ENCODE measurements around the gene RPGR. TPM values are rescaled to one million over a fixed set of nuclear protein-coding genes. Genes with fewer than 3 reads are reported as not detected.

The RPGR gene
- total and polyA plus RNA-seq, 9 of the 15 experiments (the other 6 are each of a cell fraction or from before 2014, with no cell fraction given) = 2.1 to 7.9 (median 5.7) TPM

DNA sequence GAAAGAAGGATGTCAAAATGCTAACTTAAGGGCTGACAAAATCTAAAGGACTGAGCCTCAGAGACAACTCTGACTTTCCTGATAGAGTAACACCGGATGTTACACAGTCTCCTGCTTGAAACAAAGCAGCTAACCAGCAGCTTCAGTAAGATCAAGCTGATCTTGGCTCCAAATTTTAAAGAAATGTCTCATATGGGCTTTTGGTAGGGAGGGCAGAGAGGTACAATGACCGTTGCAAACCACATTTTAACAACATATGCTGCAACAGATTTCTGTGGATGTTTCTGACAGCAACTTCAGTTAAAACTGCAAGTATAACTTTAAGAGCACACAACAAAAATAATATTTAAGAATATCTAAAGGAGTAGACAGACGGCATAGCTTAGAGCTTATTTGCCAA is 9.1 kb downstream of the RPGR start (continued):
- TF ChIP-seq, protein P1, sequence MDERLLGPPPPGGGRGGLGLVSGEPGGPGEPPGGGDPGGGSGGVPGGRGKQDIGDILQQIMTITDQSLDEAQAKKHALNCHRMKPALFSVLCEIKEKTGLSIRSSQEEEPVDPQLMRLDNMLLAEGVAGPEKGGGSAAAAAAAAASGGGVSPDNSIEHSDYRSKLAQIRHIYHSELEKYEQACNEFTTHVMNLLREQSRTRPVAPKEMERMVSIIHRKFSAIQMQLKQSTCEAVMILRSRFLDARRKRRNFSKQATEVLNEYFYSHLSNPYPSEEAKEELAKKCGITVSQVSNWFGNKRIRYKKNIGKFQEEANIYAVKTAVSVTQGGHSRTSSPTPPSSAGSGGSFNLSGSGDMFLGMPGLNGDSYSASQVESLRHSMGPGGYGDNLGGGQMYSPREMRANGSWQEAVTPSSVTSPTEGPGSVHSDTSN (CRISPR knock-in tag; IDR thresholded peaks at IDR 0.05; ENCODE audit: low read depth) = no peak
- TF ChIP-seq, protein P1 (tag; conservative IDR thresholded peaks at IDR 0.05; ENCODE audit: low read depth) = no peak
- no peak for TF ChIP-seq KHSRP (IDR thresholded peaks at IDR 0.05)
- TF ChIP-seq ZNF764 (CRISPR knock-in tag; IDR thresholded peaks at IDR 0.05; ENCODE audit: low read depth) = no peak

DNA sequence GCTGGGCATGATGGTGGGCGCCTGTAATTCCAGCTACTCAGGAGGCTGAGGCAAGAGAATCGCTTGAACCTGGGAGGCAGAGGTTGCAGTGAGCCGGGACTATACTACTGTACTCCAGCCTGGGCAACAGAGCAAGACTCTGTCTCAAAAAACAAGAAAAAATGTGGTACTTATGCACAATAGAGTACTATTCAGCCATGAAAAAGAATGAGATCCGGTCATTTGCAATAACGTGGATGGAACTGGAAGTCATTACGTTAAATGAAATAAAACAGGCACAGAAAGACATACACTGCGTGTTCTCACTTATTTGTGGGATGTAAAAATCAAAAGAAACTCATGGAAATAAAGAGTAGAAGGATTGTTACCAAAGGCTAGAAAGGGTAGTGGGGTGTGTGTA is 12.1 kb downstream of the RPGR start:
- no peak overlapping the region for H3K9ac ChIP-seq (ENCODE audit: insufficient read depth in 1 of 2, low read depth in 2 of 2, low read length in 2 of 2)
- FAIRE-seq = no peak
- no peaks in the 10 kb centered on the region for H3K4me1 ChIP-seq (replicated peaks in 1 of 2; ENCODE audit: control insufficient read depth in 2 of 2, insufficient read depth in 2 of 2, low read length in 2 of 2)
- H3K4me3 ChIP-seq = no peak overlapping the region
- H3K27me3 ChIP-seq (ENCODE audit: control insufficient read depth in 2 of 2, insufficient read depth in 2 of 2, low read length in 2 of 2) = no peaks in the 10 kb centered on the region
- in situ Hi-C loops (cut with MboI) = no loop called here
- ChIA-PET POLR2A (no interaction called here), CTCF (ENCODE audit: low intra/inter-chr PET ratio) (no interaction called here)
- no TSS peak for BruUV-seq (replicated peaks)
- no peak overlapping the region for H3K27ac ChIP-seq (ENCODE audit: extremely low read depth, low read depth, low read length)
- 57% methylated on average over 7 of the region's 7 CpGs for WGBS (ENCODE audit: insufficient coverage, low coverage, missing lambda C conversion rate)
- no peaks in the 10 kb centered on the region for H3K79me2 ChIP-seq (ENCODE audit: control insufficient read depth, insufficient read depth, low read length)
- intact Hi-C loops (cut with micrococcal nuclease) = no loop called here
- H3K9me1 ChIP-seq (ENCODE audit: control insufficient read depth, insufficient read depth, low read length) = no peaks in the 10 kb centered on the region
- ATAC-seq = no peak
- no peaks in the 10 kb centered on the region for H3K36me3 ChIP-seq (ENCODE audit: control insufficient read depth, insufficient read depth, low read length)
- no peaks in the 10 kb centered on the region for H3K9me3 ChIP-seq (replicated peaks; ENCODE audit: control insufficient read depth, insufficient read depth, low read depth, low read length)
- H2AFZ ChIP-seq (ENCODE audit: low read depth, low read length) = no peak overlapping the region
- DNase-seq (ENCODE audit: extremely low read depth in 1 of 4, low spot score in 3 of 4) = no peak
- no peak overlapping the region for H3K4me2 ChIP-seq (ENCODE audit: insufficient read depth, low read length)
- H4K20me1 ChIP-seq (replicated peaks; ENCODE audit: control insufficient read depth, insufficient read depth, low read length) = no peaks in the 10 kb centered on the region
- TF ChIP-seq, protein P2, sequence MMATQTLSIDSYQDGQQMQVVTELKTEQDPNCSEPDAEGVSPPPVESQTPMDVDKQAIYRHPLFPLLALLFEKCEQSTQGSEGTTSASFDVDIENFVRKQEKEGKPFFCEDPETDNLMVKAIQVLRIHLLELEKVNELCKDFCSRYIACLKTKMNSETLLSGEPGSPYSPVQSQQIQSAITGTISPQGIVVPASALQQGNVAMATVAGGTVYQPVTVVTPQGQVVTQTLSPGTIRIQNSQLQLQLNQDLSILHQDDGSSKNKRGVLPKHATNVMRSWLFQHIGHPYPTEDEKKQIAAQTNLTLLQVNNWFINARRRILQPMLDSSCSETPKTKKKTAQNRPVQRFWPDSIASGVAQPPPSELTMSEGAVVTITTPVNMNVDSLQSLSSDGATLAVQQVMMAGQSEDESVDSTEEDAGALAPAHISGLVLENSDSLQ (IDR thresholded peaks at IDR 0.05) = no peak
- TF ChIP-seq ZNF57 (CRISPR knock-in tag; IDR thresholded peaks at IDR 0.05) (no peak), U2AF2 (optimal IDR thresholded peaks at IDR 0.05; ENCODE audit: low read depth, low read length) (no peak), NCOA4 (IDR thresholded peaks at IDR 0.05; ENCODE audit: partially characterized antibody) (no peak), SIN3A (IDR thresholded peaks at IDR 0.05; ENCODE audit: borderline replicate concordance in 2 of 2, control insufficient read depth in 1 of 2, low read depth in 2 of 2, low read length in 2 of 2) (no peak), JUND (IDR thresholded peaks at IDR 0.05; ENCODE audit: borderline replicate concordance, low read depth, low read length) (no peak), JUND (tag; IDR thresholded peaks at IDR 0.05; ENCODE audit: borderline replicate concordance, low read depth, low read length) (no peak), PHF20 (IDR thresholded peaks at IDR 0.05; ENCODE audit: partially characterized antibody) (no peak), RBM17 (IDR thresholded peaks at IDR 0.05; ENCODE audit: borderline replicate concordance, low read depth, low read length) (no peak), FOS (IDR thresholded peaks at IDR 0.05; ENCODE audit: extremely low read depth, insufficient read length) (no peak), KLF10 (CRISPR knock-in tag; IDR thresholded peaks at IDR 0.05) (no peak)
- TF ChIP-seq, protein P3, sequence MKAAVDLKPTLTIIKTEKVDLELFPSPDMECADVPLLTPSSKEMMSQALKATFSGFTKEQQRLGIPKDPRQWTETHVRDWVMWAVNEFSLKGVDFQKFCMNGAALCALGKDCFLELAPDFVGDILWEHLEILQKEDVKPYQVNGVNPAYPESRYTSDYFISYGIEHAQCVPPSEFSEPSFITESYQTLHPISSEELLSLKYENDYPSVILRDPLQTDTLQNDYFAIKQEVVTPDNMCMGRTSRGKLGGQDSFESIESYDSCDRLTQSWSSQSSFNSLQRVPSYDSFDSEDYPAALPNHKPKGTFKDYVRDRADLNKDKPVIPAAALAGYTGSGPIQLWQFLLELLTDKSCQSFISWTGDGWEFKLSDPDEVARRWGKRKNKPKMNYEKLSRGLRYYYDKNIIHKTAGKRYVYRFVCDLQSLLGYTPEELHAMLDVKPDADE (conservative IDR thresholded peaks at IDR 0.05; ENCODE audit: control insufficient read depth, low read depth, low read length) = no peak
- TF ChIP-seq, protein P4, sequence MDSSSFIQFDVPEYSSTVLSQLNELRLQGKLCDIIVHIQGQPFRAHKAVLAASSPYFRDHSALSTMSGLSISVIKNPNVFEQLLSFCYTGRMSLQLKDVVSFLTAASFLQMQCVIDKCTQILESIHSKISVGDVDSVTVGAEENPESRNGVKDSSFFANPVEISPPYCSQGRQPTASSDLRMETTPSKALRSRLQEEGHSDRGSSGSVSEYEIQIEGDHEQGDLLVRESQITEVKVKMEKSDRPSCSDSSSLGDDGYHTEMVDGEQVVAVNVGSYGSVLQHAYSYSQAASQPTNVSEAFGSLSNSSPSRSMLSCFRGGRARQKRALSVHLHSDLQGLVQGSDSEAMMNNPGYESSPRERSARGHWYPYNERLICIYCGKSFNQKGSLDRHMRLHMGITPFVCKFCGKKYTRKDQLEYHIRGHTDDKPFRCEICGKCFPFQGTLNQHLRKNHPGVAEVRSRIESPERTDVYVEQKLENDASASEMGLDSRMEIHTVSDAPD (CRISPR knock-in tag; IDR thresholded peaks at IDR 0.05) = no peak
